DOHH2 (cell line): Measurements from ENCODE around the gene RCVRN.

Source experiments
- H3F3A ChIP-seq: fragments of 200-600 bp; sonication (generic), shearing (Covaris generic); 2 replicates; pipeline ENCODE4 v1.6.0; 2016; ENCODE audit warnings: antibody characterized with exemption, mild to moderate bottlenecking; ENCODE audit not compliant: control insufficient read depth, insufficient read depth
- H3K27ac ChIP-seq: fragments of 200-600 bp; sonication (generic); 2 replicates; pipeline ENCODE4 v1.5.1; 2014; ENCODE audit warnings: low read depth, mild to moderate bottlenecking, low read length, moderate library complexity
- H3K27me3 ChIP-seq: fragments of 200-600 bp; sonication (generic); 2 replicates; pipeline ENCODE4 v1.6.1; 2014; ENCODE audit warnings: mild to moderate bottlenecking, low read length, mixed read lengths; ENCODE audit not compliant: control insufficient read depth
- H3K36me3 ChIP-seq: fragments of 200-600 bp; sonication (generic); 2 replicates; pipeline ENCODE4 v1.6.1; 2014; ENCODE audit warnings: mild to moderate bottlenecking, low read length, moderate library complexity, mixed read lengths; ENCODE audit not compliant: control insufficient read depth
- H3K4me1 ChIP-seq: fragments of 200-600 bp; sonication (generic); 2 replicates; pipeline ENCODE4 v1.6.1; 2014; ENCODE audit warnings: mild to moderate bottlenecking, low read length, mixed read lengths; ENCODE audit not compliant: control insufficient read depth
- H3K4me2 ChIP-seq: fragments of 200-600 bp; sonication (generic); 2 replicates; pipeline ENCODE4 v1.6.0; 2014; ENCODE audit warnings: mild to moderate bottlenecking, low read length, moderate library complexity
- H3K4me3 ChIP-seq: fragments of 200-600 bp; sonication (generic); 2 replicates; pipeline ENCODE4 v1.5.1; 2014; ENCODE audit warnings: mild to moderate bottlenecking, low read length, mixed read lengths
- H3K79me2 ChIP-seq: fragments of 200-600 bp; sonication (generic); 2 replicates; pipeline ENCODE4 v1.6.1; 2014; ENCODE audit warnings: mild to moderate bottlenecking, low read length, mixed read lengths; ENCODE audit not compliant: control insufficient read depth
- H3K9me2 ChIP-seq: fragments of 200-600 bp; sonication (generic); replicated peaks from 2 replicates; pipeline ENCODE4 v1.6.1; 2014; ENCODE audit warnings: mild to moderate bottlenecking, low read length, mixed read lengths; ENCODE audit not compliant: control insufficient read depth
- H3K9me3 ChIP-seq: fragments of 200-600 bp; sonication (generic); 2 replicates; pipeline ENCODE4 v1.6.1; 2014; ENCODE audit warnings: antibody characterized with exemption, low read length, mixed read lengths; ENCODE audit not compliant: control insufficient read depth, insufficient read depth
- H4K20me1 ChIP-seq: fragments of 200-600 bp; sonication (generic); 2 replicates; pipeline ENCODE4 v1.6.0; 2014; ENCODE audit warnings: low read depth, mild to moderate bottlenecking, antibody characterized with exemption, low read length, moderate library complexity; ENCODE audit not compliant: control insufficient read depth, insufficient read depth
- CTCF ChIP-seq: fragments of 200-600 bp; sonication (generic); IDR thresholded peaks from one replicate; pipeline ENCODE4 v1.5.1; 2014; ENCODE audit warnings: antibody characterized with exemption, mild to moderate bottlenecking, low read depth, low read length; ENCODE audit not compliant: poor library complexity, severe bottlenecking
- EZH2phosphoT487 ChIP-seq: fragments of 200-600 bp; sonication (generic); IDR thresholded peaks from 2 replicates; pipeline ENCODE4 v1.6.1; 2017; ENCODE audit warnings: borderline replicate concordance, mild to moderate bottlenecking, antibody characterized with exemption, low read length, moderate library complexity, mixed read lengths

Gene RCVRN

DNA sequence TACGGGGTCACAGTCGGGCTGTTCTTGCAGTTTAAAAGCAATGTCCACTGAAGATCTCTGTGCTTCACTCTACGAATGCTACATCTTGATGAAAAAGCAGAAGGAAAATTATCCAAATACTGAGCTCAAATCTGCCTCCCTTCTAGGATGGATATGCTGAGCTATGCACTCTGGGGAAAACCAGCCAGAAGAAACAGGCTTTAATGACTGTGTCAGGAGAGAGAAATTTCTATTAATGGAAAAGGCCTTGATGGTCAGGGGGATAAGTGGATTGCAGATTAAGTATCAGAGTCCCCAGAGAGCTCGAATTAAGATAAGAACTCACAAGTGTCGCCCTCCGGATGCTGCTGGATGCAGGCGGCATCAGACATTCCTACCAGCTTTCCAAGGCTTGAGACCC is 39.6 kb upstream of the RCVRN start:
- no peaks in the 10 kb centered on the region for H3K9me3 ChIP-seq
- H3K36me3 ChIP-seq: no peaks in the 10 kb centered on the region
- no peak overlapping the region for H3K4me3 ChIP-seq
- no peaks in the 10 kb centered on the region for H3F3A ChIP-seq
- no peak overlapping the region for H3K4me2 ChIP-seq
- H4K20me1 ChIP-seq: no peaks in the 10 kb centered on the region
- no peaks in the 10 kb centered on the region for H3K79me2 ChIP-seq
- no peak for TF ChIP-seq CTCF
- no peak overlapping the region for H3K27ac ChIP-seq
- no peaks in the 10 kb centered on the region for H3K27me3 ChIP-seq
- H3K4me1 ChIP-seq: no peaks in the 10 kb centered on the region
- no peaks in the 10 kb centered on the region for H3K9me2 ChIP-seq

DNA sequence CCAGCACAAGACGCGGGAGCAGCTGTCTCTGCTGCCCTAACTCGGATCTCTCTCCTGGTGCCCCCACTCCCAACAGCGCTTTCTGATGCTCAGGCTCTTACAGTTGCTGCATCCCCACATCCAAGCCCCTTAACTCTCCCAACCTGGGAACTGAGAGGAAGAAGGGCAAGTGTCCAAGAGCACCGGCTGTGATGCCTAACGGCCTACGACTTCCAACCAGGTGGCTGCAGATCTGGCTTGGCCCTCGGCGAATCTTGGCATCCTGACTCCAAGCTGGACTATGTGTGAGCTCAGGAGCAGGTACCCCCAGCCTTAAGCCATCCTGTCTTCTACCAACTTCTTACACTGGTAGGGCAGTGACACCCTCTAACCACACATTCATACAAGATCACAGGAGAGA is 38.3 kb upstream of the RCVRN start:
- Histone ChIP-seq H3K27ac (no peak overlapping the region), H3K4me1 (no peaks in the 10 kb centered on the region), H4K20me1 (no peaks in the 10 kb centered on the region), H3K36me3 (no peaks in the 10 kb centered on the region), H3K4me3 (no peak overlapping the region), H3K79me2 (no peaks in the 10 kb centered on the region), H3K27me3 (no peaks in the 10 kb centered on the region), H3K9me3 (no peaks in the 10 kb centered on the region), H3K9me2 (no peaks in the 10 kb centered on the region), H3F3A (no peaks in the 10 kb centered on the region), H3K4me2 (no peak overlapping the region)
- no peak for TF ChIP-seq EZH2phosphoT487
- no peak for TF ChIP-seq CTCF

GRCh38 chr17:9942885-9943284 is 37.8 kb upstream of the RCVRN start:
- Histone ChIP-seq H3K4me3 (no peak overlapping the region), H3K27me3 (no peaks in the 10 kb centered on the region), H3K9me2 (no peaks in the 10 kb centered on the region), H3K4me2 (no peak overlapping the region), H4K20me1 (no peaks in the 10 kb centered on the region), H3F3A (no peaks in the 10 kb centered on the region), H3K79me2 (no peaks in the 10 kb centered on the region), H3K9me3 (no peaks in the 10 kb centered on the region), H3K4me1 (no peaks in the 10 kb centered on the region), H3K27ac (no peak overlapping the region), H3K36me3 (no peaks in the 10 kb centered on the region)
- TF ChIP-seq EZH2phosphoT487 (no peak), CTCF (no peak)

- Histone ChIP-seq H3K4me2 (no peak overlapping the region), H4K20me1 (no peaks in the 10 kb centered on the region), H3F3A (no peaks in the 10 kb centered on the region), H3K9me2 (no peaks in the 10 kb centered on the region), H3K27me3 (no peaks in the 10 kb centered on the region), H3K4me1 (no peaks in the 10 kb centered on the region), H3K79me2 (no peaks in the 10 kb centered on the region), H3K9me3 (no peaks in the 10 kb centered on the region), H3K36me3 (no peaks in the 10 kb centered on the region), H3K4me3 (no peak overlapping the region), H3K27ac (no peak overlapping the region)
- TF ChIP-seq EZH2phosphoT487 (no peak), CTCF (no peak)
Measured at GRCh38 chr17:9941305-9941704, 36.2 kb upstream of the RCVRN start.
